K562 (cell line): Measurements from ENCODE around the gene AIG1. TPM values are rescaled to one million over a fixed set of nuclear protein-coding genes. Genes with fewer than 3 reads are reported as not detected.

ENCODE experiments used
- ARID1B ChIP-seq: fragments of 450-650 bp; IDR thresholded peaks from 2 replicates; pipeline ENCODE4 v1.6.1; 2016; ENCODE audit warnings: antibody characterized with exemption, mild to moderate bottlenecking, inconsistent platforms
- ATF7 ChIP-seq: fragments of 450-650 bp; IDR thresholded peaks from 2 replicates; pipeline ENCODE4 v1.7.1; 2014; ENCODE audit warnings: mild to moderate bottlenecking, moderate library complexity
- CXXC5 ChIP-seq: fragments of 250-450 bp; sonication (Bioruptor Pico); IDR thresholded peaks from 2 replicates; pipeline ENCODE4 v1.8.0; 2022; ENCODE audit warnings: inconsistent platforms, mild to moderate bottlenecking, moderate library complexity
- FOXP1 ChIP-seq: sonication (generic); formaldehyde crosslinking; IDR thresholded peaks from 2 replicates; pipeline ENCODE4 v1.8.0; 2022; ENCODE audit warnings: mild to moderate bottlenecking, missing genetic modification reagents
- HDAC3 ChIP-seq: fragments of 450-650 bp; IDR thresholded peaks from 2 replicates; pipeline ENCODE4 v1.6.1; 2018; ENCODE audit warnings: borderline replicate concordance, mild to moderate bottlenecking, moderate library complexity; ENCODE audit not compliant: partially characterized antibody
- RBFOX2 ChIP-seq: fragments of 200-400 bp; formaldehyde crosslinking; IDR thresholded peaks from 2 replicates; pipeline ENCODE4 v1.6.1; 2017; ENCODE audit warnings: low read depth, mild to moderate bottlenecking, low read length, moderate library complexity
- VEZF1 ChIP-seq: fragments of 200-800 bp; sonication (Bioruptor generic); IDR thresholded peaks from 2 replicates; pipeline ENCODE4 v1.6.1; 2017; ENCODE audit warnings: missing genetic modification characterization, missing compliant biosample characterization
- ZFPM2 ChIP-seq: fragments of 250-450 bp; sonication (Bioruptor Pico); IDR thresholded peaks from 2 replicates; pipeline ENCODE4 v1.5.1; 2022; ENCODE audit warnings: mild to moderate bottlenecking
- polyA plus RNA-seq, 8 experiments: library from polyadenylated mRNA; depleted of rRNA in 4 of 8; stranded (reverse) in 5 of 8; unstranded in 3 of 8; fragments of >200 nt; fragmentation: Nextera tagmentation in 2 of 8; fragmentation: Illumina TruSeq in 1 of 8; extraction: Ambion mirVana in 2 of 8; extraction: Trizol in 1 of 8; gene quantifications; 2 replicates each; pipeline versions ENCODE4 v1.2.1 to v1.2.3, GENCODE V29; 2011 to 2014; ENCODE audit warnings: inconsistent platforms in 1 of 8, missing spikeins in 1 of 8
- total RNA-seq, 7 experiments: library from RNA; depleted of rRNA in 6 of 7; stranded (reverse); fragments of >200 nt in 6 of 7; fragmentation: Illumina TruSeq in 2 of 7; extraction: Trizol in 2 of 7; gene quantifications; 2 replicates each; pipeline versions ENCODE4 v1.2.1 to v1.2.3, GENCODE V29; 2011 to 2021; ENCODE audit warnings: low replicate concordance in 1 of 7
- TF ChIP-seq, protein P1 (sequence below): fragments of 450-650 bp; IDR thresholded peaks from 2 replicates; pipeline ENCODE4 v1.6.1; 2016; ENCODE audit warnings: mild to moderate bottlenecking, moderate library complexity

AIG1 gene
- total and polyA plus RNA-seq, 9 of the 15 experiments (the other 6 are each of a cell fraction or from before 2014, with no cell fraction given) = 74.8 to 333 (median 127) TPM

DNA sequence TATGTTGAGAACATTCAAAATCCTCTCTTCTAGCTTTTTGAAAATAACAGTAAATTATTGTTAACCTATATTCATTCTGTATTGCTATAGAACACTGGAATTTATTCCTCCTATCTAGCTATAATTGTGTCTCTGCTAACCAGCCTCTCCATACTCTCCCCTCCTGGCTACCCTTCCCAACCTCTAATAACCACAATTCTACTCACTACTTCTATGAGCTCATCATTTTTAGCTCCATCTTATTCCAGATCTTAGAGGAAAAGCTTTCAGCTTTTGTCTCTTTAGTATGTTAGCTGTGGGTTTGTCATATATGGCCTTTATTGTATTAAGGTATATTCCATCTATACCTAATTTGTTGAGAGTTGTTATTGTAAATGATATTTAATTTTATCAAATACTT, 108.8 kb downstream of the AIG1 start (continued):
- TF ChIP-seq, protein P1, sequence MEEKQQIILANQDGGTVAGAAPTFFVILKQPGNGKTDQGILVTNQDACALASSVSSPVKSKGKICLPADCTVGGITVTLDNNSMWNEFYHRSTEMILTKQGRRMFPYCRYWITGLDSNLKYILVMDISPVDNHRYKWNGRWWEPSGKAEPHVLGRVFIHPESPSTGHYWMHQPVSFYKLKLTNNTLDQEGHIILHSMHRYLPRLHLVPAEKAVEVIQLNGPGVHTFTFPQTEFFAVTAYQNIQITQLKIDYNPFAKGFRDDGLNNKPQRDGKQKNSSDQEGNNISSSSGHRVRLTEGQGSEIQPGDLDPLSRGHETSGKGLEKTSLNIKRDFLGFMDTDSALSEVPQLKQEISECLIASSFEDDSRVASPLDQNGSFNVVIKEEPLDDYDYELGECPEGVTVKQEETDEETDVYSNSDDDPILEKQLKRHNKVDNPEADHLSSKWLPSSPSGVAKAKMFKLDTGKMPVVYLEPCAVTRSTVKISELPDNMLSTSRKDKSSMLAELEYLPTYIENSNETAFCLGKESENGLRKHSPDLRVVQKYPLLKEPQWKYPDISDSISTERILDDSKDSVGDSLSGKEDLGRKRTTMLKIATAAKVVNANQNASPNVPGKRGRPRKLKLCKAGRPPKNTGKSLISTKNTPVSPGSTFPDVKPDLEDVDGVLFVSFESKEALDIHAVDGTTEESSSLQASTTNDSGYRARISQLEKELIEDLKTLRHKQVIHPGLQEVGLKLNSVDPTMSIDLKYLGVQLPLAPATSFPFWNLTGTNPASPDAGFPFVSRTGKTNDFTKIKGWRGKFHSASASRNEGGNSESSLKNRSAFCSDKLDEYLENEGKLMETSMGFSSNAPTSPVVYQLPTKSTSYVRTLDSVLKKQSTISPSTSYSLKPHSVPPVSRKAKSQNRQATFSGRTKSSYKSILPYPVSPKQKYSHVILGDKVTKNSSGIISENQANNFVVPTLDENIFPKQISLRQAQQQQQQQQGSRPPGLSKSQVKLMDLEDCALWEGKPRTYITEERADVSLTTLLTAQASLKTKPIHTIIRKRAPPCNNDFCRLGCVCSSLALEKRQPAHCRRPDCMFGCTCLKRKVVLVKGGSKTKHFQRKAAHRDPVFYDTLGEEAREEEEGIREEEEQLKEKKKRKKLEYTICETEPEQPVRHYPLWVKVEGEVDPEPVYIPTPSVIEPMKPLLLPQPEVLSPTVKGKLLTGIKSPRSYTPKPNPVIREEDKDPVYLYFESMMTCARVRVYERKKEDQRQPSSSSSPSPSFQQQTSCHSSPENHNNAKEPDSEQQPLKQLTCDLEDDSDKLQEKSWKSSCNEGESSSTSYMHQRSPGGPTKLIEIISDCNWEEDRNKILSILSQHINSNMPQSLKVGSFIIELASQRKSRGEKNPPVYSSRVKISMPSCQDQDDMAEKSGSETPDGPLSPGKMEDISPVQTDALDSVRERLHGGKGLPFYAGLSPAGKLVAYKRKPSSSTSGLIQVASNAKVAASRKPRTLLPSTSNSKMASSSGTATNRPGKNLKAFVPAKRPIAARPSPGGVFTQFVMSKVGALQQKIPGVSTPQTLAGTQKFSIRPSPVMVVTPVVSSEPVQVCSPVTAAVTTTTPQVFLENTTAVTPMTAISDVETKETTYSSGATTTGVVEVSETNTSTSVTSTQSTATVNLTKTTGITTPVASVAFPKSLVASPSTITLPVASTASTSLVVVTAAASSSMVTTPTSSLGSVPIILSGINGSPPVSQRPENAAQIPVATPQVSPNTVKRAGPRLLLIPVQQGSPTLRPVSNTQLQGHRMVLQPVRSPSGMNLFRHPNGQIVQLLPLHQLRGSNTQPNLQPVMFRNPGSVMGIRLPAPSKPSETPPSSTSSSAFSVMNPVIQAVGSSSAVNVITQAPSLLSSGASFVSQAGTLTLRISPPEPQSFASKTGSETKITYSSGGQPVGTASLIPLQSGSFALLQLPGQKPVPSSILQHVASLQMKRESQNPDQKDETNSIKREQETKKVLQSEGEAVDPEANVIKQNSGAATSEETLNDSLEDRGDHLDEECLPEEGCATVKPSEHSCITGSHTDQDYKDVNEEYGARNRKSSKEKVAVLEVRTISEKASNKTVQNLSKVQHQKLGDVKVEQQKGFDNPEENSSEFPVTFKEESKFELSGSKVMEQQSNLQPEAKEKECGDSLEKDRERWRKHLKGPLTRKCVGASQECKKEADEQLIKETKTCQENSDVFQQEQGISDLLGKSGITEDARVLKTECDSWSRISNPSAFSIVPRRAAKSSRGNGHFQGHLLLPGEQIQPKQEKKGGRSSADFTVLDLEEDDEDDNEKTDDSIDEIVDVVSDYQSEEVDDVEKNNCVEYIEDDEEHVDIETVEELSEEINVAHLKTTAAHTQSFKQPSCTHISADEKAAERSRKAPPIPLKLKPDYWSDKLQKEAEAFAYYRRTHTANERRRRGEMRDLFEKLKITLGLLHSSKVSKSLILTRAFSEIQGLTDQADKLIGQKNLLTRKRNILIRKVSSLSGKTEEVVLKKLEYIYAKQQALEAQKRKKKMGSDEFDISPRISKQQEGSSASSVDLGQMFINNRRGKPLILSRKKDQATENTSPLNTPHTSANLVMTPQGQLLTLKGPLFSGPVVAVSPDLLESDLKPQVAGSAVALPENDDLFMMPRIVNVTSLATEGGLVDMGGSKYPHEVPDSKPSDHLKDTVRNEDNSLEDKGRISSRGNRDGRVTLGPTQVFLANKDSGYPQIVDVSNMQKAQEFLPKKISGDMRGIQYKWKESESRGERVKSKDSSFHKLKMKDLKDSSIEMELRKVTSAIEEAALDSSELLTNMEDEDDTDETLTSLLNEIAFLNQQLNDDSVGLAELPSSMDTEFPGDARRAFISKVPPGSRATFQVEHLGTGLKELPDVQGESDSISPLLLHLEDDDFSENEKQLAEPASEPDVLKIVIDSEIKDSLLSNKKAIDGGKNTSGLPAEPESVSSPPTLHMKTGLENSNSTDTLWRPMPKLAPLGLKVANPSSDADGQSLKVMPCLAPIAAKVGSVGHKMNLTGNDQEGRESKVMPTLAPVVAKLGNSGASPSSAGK = no peak
- TF ChIP-seq ARID1B (peak; percentile 21; the same call in 1 of the 2 replicates), ATF7 (peak; percentile 47; the same call in 1 of the 2 replicates), CXXC5 (CRISPR knock-in tag) (no peak), FOXP1 (CRISPR knock-in tag) (no peak), VEZF1 (peak; percentile 38), HDAC3 (peak; percentile 37), ZFPM2 (CRISPR knock-in tag) (no peak), RBFOX2 (no peak)
